A549 treated with ZK216348 at 1 μM for 4 hours (cell line): ENCODE measurements around the gene PCDHA5. TPM values are rescaled to one million over a fixed set of nuclear protein-coding genes. Genes with fewer than 3 reads are reported as not detected.

Experiments
- total RNA-seq: library from RNA; stranded (reverse); fragments of 200-300 nt; extraction: Qiagen RNA extraction; gene quantifications from 5 replicates; pipeline ENCODE4 v1.2.3, GENCODE V29; 2022; ENCODE audit warnings: low read depth

The PCDHA5 gene
- total RNA-seq, 1 experiment from 2014 or later = 0.59 TPM

Other genes starting within 250 kb of the PCDHA5 start
- 3.0 to 5.1 TPM (median 4.5 TPM) in 5 replicates for gene CD14, start 188.4 kb upstream of the PCDHA5 start, total RNA-seq
- gene TMCO6, start 182.2 kb upstream of the PCDHA5 start, total RNA-seq = 8.7 to 15.2 TPM (median 13.7 TPM) in 5 replicates
- gene NDUFA2, start 174.0 kb upstream of the PCDHA5 start, total RNA-seq = 104 to 122 TPM (median 115 TPM) in 5 replicates
- 90.7 to 127 TPM (median 98.8 TPM) in 5 replicates for gene IK, start 173.8 kb upstream of the PCDHA5 start, total RNA-seq
- gene WDR55, start 156.7 kb upstream of the PCDHA5 start, total RNA-seq = 24.2 to 33.0 TPM (median 30.9 TPM) in 5 replicates
- gene DND1, start 148.0 kb upstream of the PCDHA5 start, total RNA-seq = 0.33 to 1.1 TPM (median 0.86 TPM) in 5 replicates
- 76.7 to 87.7 TPM (median 80.0 TPM) in 5 replicates for gene HARS1, start 130.2 kb upstream of the PCDHA5 start, total RNA-seq
- 37.0 to 41.3 TPM (median 39.9 TPM) in 5 replicates for gene HARS2, start 130.2 kb upstream of the PCDHA5 start, total RNA-seq
- gene ZMAT2, start 121.2 kb upstream of the PCDHA5 start, total RNA-seq = 85.3 to 156 TPM (median 99.6 TPM) in 5 replicates
- gene PCDHA1, start 35.5 kb upstream of the PCDHA5 start, total RNA-seq = 0.14 to 0.48 TPM (median 0.19 TPM) in 5 replicates
- 0.14 TPM in 1 of 5 replicates, not detected in the others for gene PCDHA2, start 26.8 kb upstream of the PCDHA5 start, total RNA-seq
- 0.68 to 1.2 TPM (median 1.0 TPM) in 5 replicates for gene PCDHA3, start 20.6 kb upstream of the PCDHA5 start, total RNA-seq
- gene PCDHA4, start 14.5 kb upstream of the PCDHA5 start, total RNA-seq = 0.95 to 2.0 TPM (median 1.8 TPM) in 5 replicates
- gene PCDHA6, start 6.3 kb downstream of the PCDHA5 start, total RNA-seq = 0.04 to 0.12 TPM (median 0.12 TPM) in 3 of 5 replicates, not detected in the others
- 0.06 to 0.21 TPM (median 0.13 TPM) in 5 replicates for gene PCDHA7, start 12.7 kb downstream of the PCDHA5 start, total RNA-seq
- gene PCDHA8, start 19.6 kb downstream of the PCDHA5 start, total RNA-seq = 0.05 TPM in 1 of 5 replicates, not detected in the others
- gene PCDHA9, start 26.8 kb downstream of the PCDHA5 start, total RNA-seq = 0.04 TPM in 1 of 5 replicates, not detected in the others
- gene PCDHA10, start 34.3 kb downstream of the PCDHA5 start, total RNA-seq = 0.02 to 0.11 TPM in 2 of 5 replicates, not detected in the others
- gene PCDHA11, start 47.3 kb downstream of the PCDHA5 start, total RNA-seq = 0.04 to 0.20 TPM (median 0.08 TPM) in 5 replicates
- 2.1 to 3.6 TPM (median 2.7 TPM) in 5 replicates for gene PCDHA12, start 53.7 kb downstream of the PCDHA5 start, total RNA-seq
- gene PCDHA13, start 60.5 kb downstream of the PCDHA5 start, total RNA-seq = 0.06 to 0.11 TPM (median 0.08 TPM) in 3 of 5 replicates, not detected in the others
- 1.8 to 2.7 TPM (median 2.0 TPM) in 5 replicates for gene PCDHAC1, start 104.7 kb downstream of the PCDHA5 start, total RNA-seq
- 3.3 to 7.4 TPM (median 4.4 TPM) in 5 replicates for gene PCDHAC2, start 144.9 kb downstream of the PCDHA5 start, total RNA-seq
- gene PCDHB1, start 229.8 kb downstream of the PCDHA5 start, total RNA-seq = not detected in 5 replicates